HTR-8/SVneo (cell line): Measurements from ENCODE around the gene CPS1.

ENCODE experiments used
- DNase-seq: peaks from one replicate; pipeline ENCODE4 v3.0.0; 2011; ENCODE audit warnings: low spot score, mixed read lengths; ENCODE audit not compliant: insufficient read length
- FAIRE-seq: peaks from 2 replicates; lab custom pipeline; 2011; peaks lifted over from hg19 to GRCh38; lab: Jason Lieb, UNC

CPS1 gene

GRCh38 chr2:210556329-210556980, at the start of gene CPS1:
CPS1 (plus strand) TSS chr2:210556599; CDS start chr2:210556734, 135 bp downstream.
- no peak for FAIRE-seq
- DNase-seq = no peak

DNA sequence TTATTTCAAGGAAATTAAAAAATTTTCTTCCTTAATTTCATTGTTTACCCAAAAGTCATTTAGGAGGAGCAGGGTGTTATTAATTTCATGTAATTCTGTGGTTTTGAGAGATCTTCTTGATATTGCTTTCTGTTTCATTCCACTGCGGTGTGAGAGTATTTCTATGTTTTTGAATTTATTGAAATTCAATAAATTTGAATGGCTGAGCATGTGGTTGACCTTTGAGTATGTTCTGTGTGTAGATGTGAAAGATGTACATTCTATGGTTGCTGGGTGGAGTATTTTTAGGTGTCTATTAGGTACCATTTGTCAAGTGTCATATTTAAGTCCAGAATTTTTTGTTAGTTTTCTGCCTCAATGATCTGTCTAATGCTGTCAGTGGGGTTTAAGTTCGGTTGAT, 40.5 kb upstream of the CPS1 start:
- no peak for FAIRE-seq
- DNase-seq = no peak

DNA sequence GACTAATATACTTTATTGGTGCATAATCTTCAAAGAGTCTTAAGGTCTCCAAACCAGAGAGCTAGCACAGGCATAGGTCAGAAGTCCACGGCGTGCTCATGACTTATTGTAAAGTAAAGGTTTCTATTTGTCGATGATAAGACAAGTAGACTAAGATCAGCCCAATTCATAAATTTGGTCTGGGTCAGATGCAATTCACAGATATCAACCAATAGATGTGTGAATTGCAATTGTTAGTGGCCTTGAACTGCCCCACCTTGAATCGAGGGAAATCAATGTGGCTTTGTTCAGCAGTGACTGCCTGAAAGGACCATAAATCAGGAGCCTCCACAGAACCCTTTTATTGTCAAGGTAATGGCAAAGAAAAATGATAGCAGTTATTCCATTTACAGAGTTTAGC, 39.1 kb upstream of the CPS1 start:
- FAIRE-seq = no peak

GRCh38 chr2:210519594-210519993, 36.8 kb upstream of the CPS1 start:
- no peak for DNase-seq
- no peak for FAIRE-seq

More for the DNA sequence above, 39.1 kb upstream of the CPS1 start:
- no peak for DNase-seq

DNA sequence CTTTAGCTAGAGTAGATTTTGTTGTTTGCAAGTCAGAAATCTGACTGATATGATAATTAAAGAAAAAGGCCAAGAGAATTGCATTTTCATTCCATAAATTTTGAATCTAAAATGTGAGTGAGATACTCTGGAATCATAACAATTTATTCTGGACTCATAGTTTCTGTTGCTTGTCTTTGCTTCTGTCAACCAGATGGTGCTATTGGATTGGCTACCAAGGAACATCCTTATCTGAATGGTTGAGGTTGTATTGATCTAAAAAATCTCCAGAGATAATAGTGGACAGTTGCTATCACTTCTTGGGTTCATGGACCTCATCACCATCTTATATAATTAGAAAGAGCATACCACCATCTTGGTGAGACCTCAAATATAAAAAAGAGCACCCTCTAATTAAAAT, 34.0 kb upstream of the CPS1 start:
- no peak for FAIRE-seq

DNA sequence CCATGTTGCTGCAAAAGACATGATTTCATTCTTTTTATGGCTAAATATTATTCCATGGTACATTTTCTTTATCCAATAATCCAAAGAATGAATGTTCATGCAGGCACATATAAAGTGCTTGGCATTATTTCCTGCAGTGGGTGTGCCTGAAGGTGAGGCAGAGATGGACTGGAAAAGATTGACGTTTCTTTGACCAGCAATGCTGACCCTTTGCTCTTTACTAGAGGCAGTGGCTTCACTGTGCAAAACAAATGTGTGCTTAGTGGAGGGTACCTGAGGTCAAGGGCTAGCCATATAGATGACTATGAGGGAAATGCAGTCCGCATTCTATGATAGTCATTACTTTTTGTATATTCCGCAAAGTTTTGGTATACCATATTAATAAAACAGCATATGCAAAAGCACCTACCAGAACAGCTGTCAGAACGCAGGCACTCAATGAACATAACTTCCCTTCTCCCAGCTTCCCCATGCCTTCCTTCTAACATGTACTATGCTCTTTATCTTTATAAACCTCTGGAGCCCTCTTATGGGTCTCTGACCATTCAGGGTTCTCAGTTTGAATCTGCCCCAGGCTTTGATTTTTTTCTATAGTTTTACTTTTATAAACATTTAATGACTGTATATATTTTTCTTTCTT, 32.6 kb upstream of the CPS1 start:
- FAIRE-seq = no peak
- no peak for DNase-seq

More for the DNA sequence above, 34.0 kb upstream of the CPS1 start:
- no peak for DNase-seq

GRCh38 chr2:210524533-210524932, 31.9 kb upstream of the CPS1 start:
- DNase-seq (no peak), FAIRE-seq (no peak)

GRCh38 chr2:210527286-210527685, 29.1 kb upstream of the CPS1 start:
- no peak for FAIRE-seq

DNA sequence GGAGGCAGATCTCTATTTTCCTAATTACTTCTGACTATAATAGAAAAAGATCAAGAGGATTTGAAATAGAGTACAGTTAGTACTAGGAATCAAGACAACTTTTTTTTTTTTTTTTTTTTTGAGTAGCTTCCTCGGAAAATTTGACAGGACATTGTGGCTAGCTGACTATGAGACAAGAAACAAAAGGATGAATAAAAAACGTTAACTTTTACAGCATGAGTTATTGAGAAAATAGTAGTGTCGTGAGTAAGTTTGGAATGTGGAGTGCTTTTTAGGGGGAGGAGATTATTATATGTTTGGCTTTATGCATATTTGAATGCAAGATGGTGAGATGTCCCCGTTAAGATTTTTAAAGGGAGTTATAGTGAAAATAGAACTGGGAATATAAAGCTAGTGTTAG, 27.7 kb upstream of the CPS1 start:
- DNase-seq (no peak), FAIRE-seq (no peak)

More at GRCh38 chr2:210527286-210527685, 29.1 kb upstream of the CPS1 start:
- DNase-seq = no peak

- DNase-seq (no peak), FAIRE-seq (no peak)
These were observed 25.3 kb upstream of the CPS1 start for GRCh38 chr2:210531050-210531449.

DNA sequence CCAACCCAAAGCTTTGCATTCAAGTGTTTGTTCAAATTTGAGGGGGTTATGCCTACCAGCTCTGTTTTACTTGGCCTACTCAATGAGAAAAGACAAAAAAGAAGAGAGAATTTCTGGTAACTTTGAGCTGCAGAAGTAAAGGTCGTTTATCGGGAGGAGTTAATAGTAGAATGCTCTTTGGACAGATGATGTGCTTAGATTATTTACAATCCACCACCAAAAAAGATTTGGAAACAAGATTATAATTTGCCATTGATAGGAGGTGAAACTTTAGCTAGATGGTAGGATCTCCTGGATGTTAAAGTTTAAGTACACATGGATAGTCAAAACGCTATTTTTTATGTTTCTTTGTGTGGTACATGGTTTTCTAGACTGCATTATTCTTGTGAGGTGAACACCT, 24.9 kb upstream of the CPS1 start:
- FAIRE-seq = no peak
- no peak for DNase-seq

DNA sequence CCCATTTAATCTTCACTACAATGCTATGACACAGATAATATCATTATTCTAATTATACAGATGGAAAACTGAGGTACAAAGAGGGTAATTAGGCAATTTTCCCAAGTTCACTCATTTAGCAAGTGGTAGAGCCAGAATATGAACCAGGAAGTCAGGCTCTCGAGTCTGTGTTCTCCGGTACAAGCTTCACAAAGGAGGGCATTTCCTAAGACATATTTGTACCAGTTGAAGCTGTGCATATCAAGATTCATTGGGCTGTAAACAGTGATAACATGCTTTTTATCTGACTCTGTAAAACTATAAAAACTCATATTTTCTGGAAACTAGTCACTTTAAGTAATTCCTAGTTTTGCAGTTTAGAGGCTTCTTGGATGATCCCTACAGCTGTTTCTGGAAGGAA, 23.0 kb upstream of the CPS1 start:
- DNase-seq = no peak
- no peak for FAIRE-seq

GRCh38 chr2:210534879-210535278, 21.5 kb upstream of the CPS1 start:
- FAIRE-seq (no peak), DNase-seq (no peak)

DNA sequence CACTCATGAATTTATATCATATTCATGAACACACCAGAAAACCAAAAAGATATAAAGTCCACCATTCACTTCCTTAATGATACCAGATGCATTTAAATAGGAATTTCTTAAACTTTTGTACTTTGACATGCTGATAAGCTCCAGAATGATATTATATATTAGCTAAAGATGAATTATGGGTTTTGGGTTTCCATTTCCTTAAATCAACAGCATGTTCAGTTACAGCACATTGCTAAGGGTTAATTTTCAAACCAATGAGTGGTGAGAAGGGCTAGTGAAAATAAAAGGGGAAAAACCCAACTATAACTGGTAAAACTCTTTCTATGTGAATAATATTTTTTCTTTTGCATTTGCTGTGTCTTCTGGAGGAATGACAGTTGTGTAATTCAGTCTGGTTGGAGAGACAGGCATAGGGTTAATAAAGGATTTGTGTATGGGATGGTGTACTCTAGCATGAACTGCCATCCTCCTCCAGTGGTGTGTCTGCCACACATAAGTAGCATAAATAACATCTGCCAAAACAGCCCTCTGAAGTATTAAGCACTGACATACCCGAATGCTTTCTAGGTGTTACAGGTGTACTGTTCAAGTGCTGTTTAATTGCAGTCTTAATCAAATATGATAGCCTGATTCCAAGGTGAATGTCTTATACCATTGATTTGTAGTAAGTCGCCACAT, 19.3 kb upstream of the CPS1 start:
- DNase-seq (no peak), FAIRE-seq (no peak)

- DNase-seq = no peak
- no peak for FAIRE-seq
These were observed 17.4 kb upstream of the CPS1 start for GRCh38 chr2:210539035-210539434.

- FAIRE-seq (no peak), DNase-seq (no peak)
These were observed 16.6 kb upstream of the CPS1 start for GRCh38 chr2:210539578-210540416.

- DNase-seq (no peak), FAIRE-seq (no peak)
These were observed 15.9 kb upstream of the CPS1 start for GRCh38 chr2:210540471-210540870.

GRCh38 chr2:210540900-210541289, 15.5 kb upstream of the CPS1 start:
- no peak for FAIRE-seq
- DNase-seq = no peak

DNA sequence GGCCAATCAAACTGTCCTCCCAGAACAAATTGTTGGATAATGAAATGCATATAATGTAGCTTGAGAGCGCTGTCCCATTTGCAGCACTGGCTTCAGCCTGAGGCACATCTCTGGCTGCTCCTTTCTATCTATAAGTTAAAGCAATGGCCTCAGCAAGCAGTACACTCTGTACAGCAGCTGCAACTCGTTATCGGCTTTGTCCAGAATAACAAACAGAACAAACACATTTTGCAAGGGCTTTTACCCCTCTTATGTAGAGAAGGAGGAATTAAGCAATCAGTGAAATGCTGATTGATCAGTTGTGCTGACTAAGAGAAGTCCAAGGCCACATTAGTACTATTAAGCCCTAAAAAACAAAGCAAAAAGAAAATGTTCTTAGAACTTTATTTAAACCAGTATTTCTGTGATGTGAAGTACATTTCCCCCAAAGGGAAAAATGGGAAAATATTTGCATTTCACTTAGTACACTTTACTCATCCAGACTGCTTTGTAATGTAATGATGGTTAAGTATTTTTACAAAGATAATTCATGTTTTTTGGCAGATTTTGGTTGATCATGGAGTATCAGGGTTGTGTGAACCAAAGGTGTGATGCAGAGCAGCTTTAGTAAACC, 15.0 kb upstream of the CPS1 start:
- no peak for FAIRE-seq

DNA sequence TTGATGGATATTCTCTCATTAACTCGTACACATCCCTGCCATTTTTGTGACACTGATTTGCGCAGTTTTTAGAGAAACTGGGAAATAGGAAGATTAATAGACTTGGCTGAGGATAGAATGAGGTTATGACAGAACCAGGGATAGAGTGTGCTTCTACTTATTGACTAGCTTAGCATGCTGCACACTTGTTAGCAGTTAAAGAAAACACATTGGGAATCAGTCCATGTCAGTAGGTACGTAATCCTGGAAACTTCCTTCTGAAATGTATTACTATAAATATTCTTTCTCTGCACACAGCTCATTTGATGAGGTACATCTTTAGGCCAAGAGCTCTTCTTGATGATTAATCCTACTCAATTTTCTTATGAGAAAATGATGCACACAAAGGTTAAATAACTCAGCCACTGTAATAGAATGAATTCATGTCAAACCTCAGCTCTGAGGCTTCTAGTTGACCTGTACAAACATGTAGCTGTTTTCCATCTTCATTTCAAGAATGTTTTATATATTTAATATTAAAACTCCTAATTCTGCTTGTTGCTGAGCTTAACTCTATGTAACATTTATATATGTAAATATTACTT, 12.3 kb upstream of the CPS1 start:
- FAIRE-seq (no peak), DNase-seq (no peak)

More for the DNA sequence above, 15.0 kb upstream of the CPS1 start:
- no peak for DNase-seq
